ENCODE measurements around the gene AKNAD1.
"Not testable (repeated sequence)": the region's sequence is repeated elsewhere in the genome, so short reads cannot be mapped to it uniquely, and the experiment has no call there.

The AKNAD1 gene

GRCh38 chr1:108856994-108857393 lies at the start of gene AKNAD1:
Gene AKNAD1 (minus strand): TSS chr1:108857094. CDS start chr1:108852664, 4,430 bp downstream.
- no peak for DNase-seq

GRCh38 chr1:108901106-108901505 lies 44.2 kb upstream of the AKNAD1 start:
- no peak for DNase-seq

GRCh38 chr1:108897865-108898720 lies 41.2 kb upstream of the AKNAD1 start:
- DNase-seq: peak in 9 of 58 donors; percentile 7 to 60 (median 22)

GRCh38 chr1:108896146-108897145 lies 39.6 kb upstream of the AKNAD1 start:
- peak in 17 of 58 donors; percentile 4 to 50 (median 17) for DNase-seq

GRCh38 chr1:108893141-108893530 lies 36.2 kb upstream of the AKNAD1 start:
- no peak for DNase-seq

- no peak for DNase-seq
These were observed 35.7 kb upstream of the AKNAD1 start for GRCh38 chr1:108892356-108893140.

- no peak for DNase-seq
These were observed 33.0 kb upstream of the AKNAD1 start for GRCh38 chr1:108889706-108890384.

- not testable (repeated sequence) for DNase-seq
These were observed 32.2 kb upstream of the AKNAD1 start for GRCh38 chr1:108889006-108889645.

GRCh38 chr1:108886292-108886691 lies 29.4 kb upstream of the AKNAD1 start:
- DNase-seq: no peak

- DNase-seq: no peak
These were observed 28.1 kb upstream of the AKNAD1 start for GRCh38 chr1:108884968-108885367.

- DNase-seq: no peak
These were observed 25.9 kb upstream of the AKNAD1 start for GRCh38 chr1:108882837-108883236.

GRCh38 chr1:108881369-108881768 lies 24.5 kb upstream of the AKNAD1 start:
- DNase-seq: no peak

- DNase-seq: no peak
These were observed 24.0 kb upstream of the AKNAD1 start for GRCh38 chr1:108880850-108881249.

GRCh38 chr1:108878678-108879077 lies 21.8 kb upstream of the AKNAD1 start:
- no peak for DNase-seq

- DNase-seq: peak in 1 of 58 donors; percentile 7
These were observed 21.2 kb upstream of the AKNAD1 start for GRCh38 chr1:108878160-108878469.

GRCh38 chr1:108877348-108878159 lies 20.7 kb upstream of the AKNAD1 start:
- peak in 10 of 58 donors; percentile 8 to 46 (median 21) for DNase-seq

GRCh38 chr1:108871050-108871724 lies 14.3 kb upstream of the AKNAD1 start:
- no peak for DNase-seq

- DNase-seq: no peak
These were observed 8.5 kb upstream of the AKNAD1 start for GRCh38 chr1:108865316-108865910.
